Measurements from ENCODE around the gene SYP. TPM values are rescaled to one million over a fixed set of nuclear protein-coding genes. Genes with fewer than 3 reads are reported as not detected.

SYP gene
- 1 to 10 TPM in 1 of 3 donors, under 1 TPM in 2; 0.36 to 1.0 (median 0.80) TPM for total RNA-seq
- total RNA-seq (2013): 0.72 TPM

DNA sequence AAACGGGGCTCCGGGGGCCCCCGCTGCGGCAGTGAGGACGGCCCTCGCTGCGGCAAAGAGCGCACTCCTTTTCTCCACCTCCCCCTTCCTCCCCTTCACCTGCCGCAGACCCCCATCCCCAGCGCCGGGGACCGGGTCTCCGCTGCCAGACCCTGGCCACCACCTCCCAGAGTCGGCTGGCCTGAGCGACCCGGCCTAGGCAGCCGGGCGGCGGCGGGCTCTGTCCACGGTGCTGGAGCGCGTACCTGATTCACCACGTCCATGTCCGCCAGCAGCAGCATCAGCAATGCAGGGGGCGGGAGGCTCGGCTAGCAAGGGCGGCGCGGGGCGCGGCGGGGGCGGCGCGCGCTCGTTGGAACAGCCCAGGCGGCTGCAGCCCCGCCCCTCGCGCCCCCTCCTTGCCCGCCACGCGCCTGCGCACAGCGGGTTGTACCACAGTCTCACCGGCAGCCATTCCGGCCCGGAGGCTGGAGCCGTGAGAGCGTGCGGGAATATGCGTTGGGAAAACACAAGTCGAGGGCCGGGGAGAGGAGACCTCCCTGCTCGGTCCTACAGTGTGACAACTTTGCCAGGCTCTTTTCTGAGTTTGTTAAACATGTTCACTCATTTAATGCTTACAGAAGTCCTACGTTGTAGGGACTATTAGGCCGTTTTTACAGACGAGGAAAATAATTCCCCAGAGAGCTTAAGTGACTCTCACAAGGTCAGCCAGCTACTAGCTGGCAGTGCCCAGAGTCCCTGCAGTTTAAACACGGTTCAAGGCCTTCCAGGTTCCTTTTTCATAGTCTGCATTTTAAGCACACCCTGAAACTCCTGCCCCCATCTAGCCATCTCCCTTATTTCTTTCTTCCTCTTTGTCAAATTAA is at the start of gene SYP:
SYP (minus strand) TSS at position 288 of the 866 bp plus-strand sequence; CDS start at position 281, 7 bp downstream.
- TF ChIP-seq, protein P1, sequence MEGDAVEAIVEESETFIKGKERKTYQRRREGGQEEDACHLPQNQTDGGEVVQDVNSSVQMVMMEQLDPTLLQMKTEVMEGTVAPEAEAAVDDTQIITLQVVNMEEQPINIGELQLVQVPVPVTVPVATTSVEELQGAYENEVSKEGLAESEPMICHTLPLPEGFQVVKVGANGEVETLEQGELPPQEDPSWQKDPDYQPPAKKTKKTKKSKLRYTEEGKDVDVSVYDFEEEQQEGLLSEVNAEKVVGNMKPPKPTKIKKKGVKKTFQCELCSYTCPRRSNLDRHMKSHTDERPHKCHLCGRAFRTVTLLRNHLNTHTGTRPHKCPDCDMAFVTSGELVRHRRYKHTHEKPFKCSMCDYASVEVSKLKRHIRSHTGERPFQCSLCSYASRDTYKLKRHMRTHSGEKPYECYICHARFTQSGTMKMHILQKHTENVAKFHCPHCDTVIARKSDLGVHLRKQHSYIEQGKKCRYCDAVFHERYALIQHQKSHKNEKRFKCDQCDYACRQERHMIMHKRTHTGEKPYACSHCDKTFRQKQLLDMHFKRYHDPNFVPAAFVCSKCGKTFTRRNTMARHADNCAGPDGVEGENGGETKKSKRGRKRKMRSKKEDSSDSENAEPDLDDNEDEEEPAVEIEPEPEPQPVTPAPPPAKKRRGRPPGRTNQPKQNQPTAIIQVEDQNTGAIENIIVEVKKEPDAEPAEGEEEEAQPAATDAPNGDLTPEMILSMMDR (IDR thresholded peaks at IDR 0.05): no peak
- H3K4me3 ChIP-seq (ENCODE audit: low read length): peak within 1 kb of the TSS; percentile 37

GRCh38 chrX:49249616-49250015 is 49.6 kb upstream of the SYP start:
- WGBS (ENCODE audit: insufficient coverage): 92% methylated on average over 9 of the region's 9 CpGs
- H3K27ac Mint-ChIP-seq: no peak overlapping the region

More for the DNA sequence above, at the start of gene SYP:
- no peaks in the 10 kb centered on the region for H3K9me3 ChIP-seq (ENCODE audit: control insufficient read depth, insufficient read depth, low read length)
- H3K4me1 ChIP-seq (ENCODE audit: control insufficient read depth, insufficient read depth, low read length): peaks cover 18% of the 10 kb centered on the region
- H3K36me3 ChIP-seq (ENCODE audit: control insufficient read depth, insufficient read depth, low read length): no peaks in the 10 kb centered on the region
- H3K4me1 Mint-ChIP-seq: peaks cover 0 to 19% of the 10 kb centered on the region in 2 donors
- peak within 1 kb of the TSS; percentile 68 for H3K27ac ChIP-seq (ENCODE audit: low read length)
- peak within 1 kb of the TSS; percentile 52 for H3K4me3 Mint-ChIP-seq
- under 1% methylated on average over 60 of the region's 61 CpGs for WGBS (ENCODE audit: insufficient coverage)
- DNase-seq (peak; percentile 85 to 92), ATAC-seq (peak; percentile 99 to 100 (median 99))
- no peaks in the 10 kb centered on the region for H3K27me3 Mint-ChIP-seq (ENCODE audit: low read depth in 2 of 2)
- intact Hi-C loops (cut with micrococcal nuclease): loop anchor here (1.0 kb wide), 2 partner anchors 9 to 69 kb away; partner anchors contain the start of gene PPP1R3F
- H3K36me3 Mint-ChIP-seq: no peaks in the 10 kb centered on the region
- no peak within 1 kb of the TSS for H3K27ac Mint-ChIP-seq
- no peaks in the 10 kb centered on the region for H3K27me3 ChIP-seq (ENCODE audit: control insufficient read depth, insufficient read depth, low read length)
- no peaks in the 10 kb centered on the region for H3K9me3 Mint-ChIP-seq

GRCh38 chrX:49249071-49249470 is 49.1 kb upstream of the SYP start:
- Mint-ChIP-seq H3K9me3 (no peaks in the 10 kb centered on the region), H3K27me3 (ENCODE audit: low read depth in 2 of 2) (no peaks in the 10 kb centered on the region), H3K4me3 (no peak overlapping the region), H3K36me3 (no peaks in the 10 kb centered on the region), H3K27ac (no peak overlapping the region), H3K4me1 (peaks cover 8 to 20% of the 10 kb centered on the region in 2 donors)
- intact Hi-C loops (cut with micrococcal nuclease): no loop called here
- no peak for DNase-seq
- Histone ChIP-seq H3K36me3 (ENCODE audit: control insufficient read depth, insufficient read depth, low read length) (peaks cover 21% of the 10 kb centered on the region), H3K9me3 (ENCODE audit: control insufficient read depth, insufficient read depth, low read length) (no peaks in the 10 kb centered on the region), H3K4me3 (ENCODE audit: low read length) (no peak overlapping the region), H3K4me1 (ENCODE audit: control insufficient read depth, insufficient read depth, low read length) (peaks cover 8% of the 10 kb centered on the region), H3K27me3 (ENCODE audit: control insufficient read depth, insufficient read depth, low read length) (no peaks in the 10 kb centered on the region), H3K27ac (ENCODE audit: low read length) (no peak overlapping the region)
- ATAC-seq: no peak
- 92% methylated on average over 5 of the region's 6 CpGs for WGBS (ENCODE audit: insufficient coverage)
- TF ChIP-seq, protein P1 (IDR thresholded peaks at IDR 0.05): no peak

More at GRCh38 chrX:49249616-49250015, 49.6 kb upstream of the SYP start:
- Histone ChIP-seq H3K4me1 (ENCODE audit: control insufficient read depth, insufficient read depth, low read length) (peaks cover 8% of the 10 kb centered on the region), H3K27ac (ENCODE audit: low read length) (no peak overlapping the region), H3K27me3 (ENCODE audit: control insufficient read depth, insufficient read depth, low read length) (no peaks in the 10 kb centered on the region), H3K9me3 (ENCODE audit: control insufficient read depth, insufficient read depth, low read length) (no peaks in the 10 kb centered on the region), H3K36me3 (ENCODE audit: control insufficient read depth, insufficient read depth, low read length) (peaks cover 18% of the 10 kb centered on the region), H3K4me3 (ENCODE audit: low read length) (no peak overlapping the region)
- H3K27me3 Mint-ChIP-seq (ENCODE audit: low read depth in 2 of 2): no peaks in the 10 kb centered on the region
- peaks cover 8 to 20% of the 10 kb centered on the region in 2 donors for H3K4me1 Mint-ChIP-seq
- intact Hi-C loops (cut with micrococcal nuclease): no loop called here
- no peak for ATAC-seq
- no peaks in the 10 kb centered on the region for H3K36me3 Mint-ChIP-seq
- no peak overlapping the region for H3K4me3 Mint-ChIP-seq
- no peak for DNase-seq
- H3K9me3 Mint-ChIP-seq: no peaks in the 10 kb centered on the region
- TF ChIP-seq, protein P1 (IDR thresholded peaks at IDR 0.05): no peak
